GDM1 (cell line): ENCODE measurements around the gene SUMF2.
"Not testable (repeated sequence)": the region's sequence is repeated elsewhere in the genome, so short reads cannot be mapped to it uniquely, and the experiment has no call there.

Experiments used
- DNase-seq: peaks from one replicate; lab custom pipeline; 2025; lab: John Stamatoyannopoulos, UW

Gene SUMF2

DNA sequence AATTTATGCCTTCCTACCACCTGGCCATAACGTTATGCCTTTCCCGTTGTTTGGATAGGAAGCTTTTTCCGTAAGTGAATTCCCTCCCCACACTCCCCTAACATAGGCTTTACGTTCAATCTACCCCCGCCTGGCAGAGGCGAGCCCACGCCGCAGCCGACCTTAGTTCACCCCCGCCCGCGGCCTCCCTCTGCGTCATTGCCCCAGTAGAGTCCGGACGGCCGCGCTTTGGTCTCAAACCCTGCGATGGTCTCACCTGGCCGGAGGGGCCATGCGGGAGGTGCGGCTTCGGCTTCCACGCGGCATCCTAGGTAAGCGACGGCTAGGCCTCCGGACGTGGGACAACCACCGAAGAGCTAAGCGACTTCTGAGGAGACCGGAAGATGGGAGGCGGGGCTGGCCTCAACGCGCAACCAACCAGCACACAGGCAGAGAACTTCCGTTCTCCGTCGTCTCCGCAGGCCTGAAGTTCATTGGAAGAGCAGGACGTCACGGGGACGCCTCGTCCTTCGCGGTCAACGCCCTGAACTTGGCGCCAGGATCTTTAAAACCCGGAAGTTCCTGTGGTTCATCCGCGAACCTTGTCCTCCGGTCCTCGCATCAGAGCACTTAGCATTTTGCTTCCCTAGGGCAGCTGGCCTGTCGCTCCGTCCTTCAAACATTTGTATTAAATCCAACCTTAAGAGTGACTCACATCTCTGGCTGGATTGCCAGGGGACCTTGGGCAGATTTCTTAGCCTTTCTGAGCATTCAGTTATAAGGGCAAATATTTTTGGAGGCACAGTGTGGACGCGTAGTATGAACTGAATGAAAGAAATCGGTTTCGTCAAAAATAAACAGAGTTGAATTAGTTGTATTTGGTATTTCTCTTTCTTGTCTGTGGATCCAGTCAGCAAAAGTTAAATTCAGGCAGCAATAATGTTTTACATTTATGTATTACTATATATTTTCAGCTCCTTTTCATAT lies 42.3 kb downstream of the SUMF2 start, which contains the start of gene CHCHD2:
CHCHD2 (minus strand) TSS at position 369 of the 966 bp plus-strand sequence; CDS start at position 306, 63 bp downstream.
- peak; percentile 97 for DNase-seq

DNA sequence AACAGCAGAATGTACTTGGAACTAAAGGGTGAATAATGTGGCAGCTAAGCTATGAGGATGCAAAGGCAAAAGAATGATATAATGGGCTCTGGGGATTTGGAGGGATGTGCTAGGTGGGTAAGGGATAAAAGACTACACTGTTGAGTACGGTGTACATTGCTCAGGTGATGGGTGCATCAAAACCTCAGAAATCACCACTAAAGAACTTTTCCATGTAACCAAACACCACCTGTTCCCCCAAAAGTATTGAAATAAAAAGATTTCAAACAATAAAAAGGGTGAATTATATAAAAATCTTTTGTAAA lies 43.8 kb downstream of the SUMF2 start:
- DNase-seq: no peak

DNA sequence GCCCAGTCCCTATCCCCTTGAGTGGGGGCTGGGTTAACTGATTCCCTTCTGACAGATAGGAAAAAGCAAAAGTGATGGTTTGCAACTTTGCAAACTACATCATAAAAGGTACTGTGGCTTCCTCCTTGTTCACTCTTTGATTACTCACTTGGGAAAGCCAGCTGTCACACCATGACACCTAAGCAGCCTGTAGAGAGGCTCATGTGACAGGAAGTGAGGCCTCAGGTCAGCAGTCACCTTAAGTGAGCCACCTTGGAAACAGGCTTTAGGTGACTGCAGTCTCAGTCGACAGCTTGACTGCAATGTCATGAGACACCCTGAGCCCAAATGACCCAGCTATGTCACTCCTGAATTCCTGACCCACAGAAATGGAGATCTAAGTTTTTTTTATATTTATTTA lies 46.5 kb downstream of the SUMF2 start:
- no peak for DNase-seq

DNA sequence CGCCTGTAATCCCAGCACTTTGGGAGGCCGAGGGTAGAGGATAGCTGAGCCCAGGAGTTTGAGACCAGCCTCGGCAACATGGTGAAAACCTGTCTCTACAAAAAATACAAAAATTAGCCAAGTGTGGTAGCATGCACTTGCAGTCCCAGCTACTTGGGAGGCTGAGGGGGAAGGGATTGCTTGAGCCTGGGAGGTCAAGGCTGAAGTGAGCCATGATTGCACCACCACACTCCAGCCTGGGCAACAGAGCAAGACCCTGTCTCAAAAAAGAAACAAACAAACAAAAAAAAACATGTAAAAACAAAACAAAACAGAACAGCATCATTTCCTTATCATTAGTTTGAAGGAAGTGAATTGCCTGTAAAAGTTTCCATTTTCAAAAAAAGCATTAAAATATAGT lies 48.2 kb downstream of the SUMF2 start:
- DNase-seq: not testable (repeated sequence)

DNA sequence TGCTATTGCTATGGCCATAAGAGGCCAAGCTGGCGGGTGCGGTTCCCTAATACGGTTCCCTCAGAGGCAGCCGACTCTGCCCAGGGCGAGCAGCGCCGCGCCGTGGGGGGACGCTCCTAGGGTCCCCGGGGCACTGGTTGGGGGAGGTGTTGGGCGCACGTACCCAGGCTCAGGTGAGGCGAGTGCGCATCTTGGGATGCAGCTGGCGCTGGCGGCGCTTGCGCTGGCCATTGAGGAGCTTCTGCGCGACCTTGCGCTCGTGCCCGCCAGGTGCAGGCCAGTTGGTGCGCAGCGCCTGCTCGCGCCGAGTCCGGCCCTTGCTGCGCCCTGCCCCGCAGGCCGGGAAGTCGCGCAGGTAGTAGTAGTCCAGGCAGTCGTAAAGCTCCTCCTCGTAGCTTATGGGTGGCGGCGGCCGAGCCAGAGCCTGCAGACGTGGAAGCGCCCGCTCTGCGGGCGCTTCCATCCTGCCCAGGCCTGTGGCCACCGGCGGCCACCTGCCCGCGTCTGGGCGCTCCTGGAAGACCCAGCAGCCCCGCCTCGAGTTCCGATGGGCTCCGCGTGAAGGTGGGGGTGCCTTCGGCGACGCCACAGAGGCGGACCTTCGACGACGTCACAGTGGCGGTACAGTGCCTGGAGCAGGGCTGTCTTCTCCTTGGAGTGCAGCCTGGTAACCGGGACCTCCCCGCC lies 51.9 kb downstream of the SUMF2 start, which contains the start of gene NUPR2:
NUPR2 (minus strand) TSS at position 566 of the 687 bp plus-strand sequence; CDS start at position 463, 103 bp downstream.
- DNase-seq: no peak

DNA sequence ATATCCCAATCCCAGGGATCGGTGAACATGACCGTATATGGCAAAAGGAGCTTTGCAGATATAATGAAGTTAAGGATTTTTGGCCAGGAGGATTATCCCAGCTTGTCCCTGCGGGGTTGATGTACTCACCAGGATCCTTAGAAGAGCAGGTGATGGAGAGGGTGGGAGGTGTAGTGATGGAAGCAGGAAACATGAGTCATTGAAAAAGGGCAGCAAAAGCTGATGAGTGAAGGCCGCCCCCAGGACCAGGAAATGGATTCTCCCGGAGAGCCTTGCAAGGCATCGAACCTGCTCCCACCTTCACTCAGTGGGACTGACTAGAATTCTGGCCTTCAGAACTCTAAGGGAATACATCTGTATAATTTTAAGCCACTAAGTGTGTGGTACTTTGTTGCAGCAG lies 57.4 kb downstream of the SUMF2 start:
- DNase-seq: no peak

DNA sequence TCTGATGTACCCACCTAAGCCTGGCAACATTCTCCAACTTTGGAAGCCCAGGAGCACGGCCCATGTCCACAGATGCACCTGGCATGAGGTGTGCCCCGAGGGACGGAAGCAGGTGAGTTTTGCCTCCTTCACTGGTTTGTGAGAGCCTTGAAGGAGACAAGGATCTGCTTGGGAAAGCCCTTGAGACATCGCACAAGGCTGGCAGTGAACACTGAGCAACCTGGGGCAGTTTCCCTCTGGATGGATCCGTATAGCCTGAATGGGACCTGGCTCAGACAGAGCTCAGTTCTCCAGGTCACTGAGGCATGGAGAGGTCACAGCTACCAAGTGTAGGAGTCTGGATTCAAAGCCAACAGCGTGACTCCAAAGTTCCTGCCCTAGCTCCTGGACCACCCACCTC lies 60.9 kb downstream of the SUMF2 start:
- DNase-seq: no peak

DNA sequence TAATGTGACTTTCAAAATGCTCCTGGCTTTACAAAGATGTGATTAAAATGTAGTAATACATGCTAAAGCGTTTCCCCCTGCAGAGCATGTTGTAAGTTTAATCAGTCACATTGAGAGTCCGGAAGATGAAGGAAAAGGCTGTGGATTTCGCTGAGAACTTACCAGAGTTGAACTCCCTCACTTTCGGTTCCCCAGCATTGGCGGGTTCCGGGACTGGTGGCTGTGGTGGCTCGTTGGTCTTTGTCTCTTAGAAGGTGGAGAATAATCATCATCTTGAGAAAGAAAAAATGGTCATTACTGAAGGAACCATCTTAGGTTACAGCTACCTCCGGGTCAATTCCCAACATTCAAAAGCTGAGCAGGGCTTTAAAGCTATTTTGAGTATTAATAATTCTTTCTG lies 61.7 kb downstream of the SUMF2 start:
- DNase-seq: no peak

DNA sequence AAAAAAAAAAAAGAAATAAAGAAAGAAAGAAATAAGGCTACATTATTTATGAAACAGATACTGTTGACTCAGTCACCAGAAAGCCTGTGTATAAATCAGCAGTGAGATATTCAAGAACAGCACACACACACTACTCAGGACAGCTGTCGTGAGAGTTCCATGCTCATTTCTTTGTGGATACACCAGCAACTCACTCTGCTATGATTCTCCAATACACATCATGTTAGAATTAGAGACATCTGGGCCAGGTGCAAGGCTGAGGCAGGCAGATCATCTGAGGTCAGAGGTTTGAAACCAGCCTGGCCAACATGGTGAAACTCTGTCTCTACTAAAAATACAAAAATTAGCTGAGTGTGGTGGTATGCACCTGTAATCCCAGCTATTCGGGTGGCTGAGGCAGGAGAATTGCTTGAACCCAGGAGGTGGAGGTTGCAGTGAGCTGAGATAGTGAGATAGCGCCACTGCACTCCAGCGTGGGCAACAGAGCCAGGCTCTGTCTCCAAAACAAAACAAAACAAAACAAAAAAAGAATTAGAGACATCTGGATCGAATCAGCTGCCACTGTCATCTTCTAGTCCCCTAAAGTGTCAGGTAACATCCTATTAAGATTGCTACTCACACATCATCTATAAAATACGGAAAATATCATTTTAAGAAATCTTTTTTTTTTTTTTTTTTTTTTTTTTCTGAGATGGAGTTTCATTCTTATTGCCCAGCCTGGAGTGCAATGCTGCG lies 63.3 kb downstream of the SUMF2 start:
- DNase-seq: no peak
